DOHH2 (cell line): Measurements from ENCODE around the gene POLDIP3.

Source experiments
- EZH2phosphoT487 ChIP-seq: fragments of 200-600 bp; sonication (generic); IDR thresholded peaks from 2 replicates; pipeline ENCODE4 v1.6.1; 2017; ENCODE audit warnings: borderline replicate concordance, mild to moderate bottlenecking, antibody characterized with exemption, low read length, moderate library complexity, mixed read lengths
- TF ChIP-seq, protein P1 (sequence below): fragments of 200-600 bp; sonication (generic); IDR thresholded peaks from one replicate; pipeline ENCODE4 v1.5.1; 2014; ENCODE audit warnings: antibody characterized with exemption, mild to moderate bottlenecking, low read depth, low read length; ENCODE audit not compliant: poor library complexity, severe bottlenecking

DNA sequence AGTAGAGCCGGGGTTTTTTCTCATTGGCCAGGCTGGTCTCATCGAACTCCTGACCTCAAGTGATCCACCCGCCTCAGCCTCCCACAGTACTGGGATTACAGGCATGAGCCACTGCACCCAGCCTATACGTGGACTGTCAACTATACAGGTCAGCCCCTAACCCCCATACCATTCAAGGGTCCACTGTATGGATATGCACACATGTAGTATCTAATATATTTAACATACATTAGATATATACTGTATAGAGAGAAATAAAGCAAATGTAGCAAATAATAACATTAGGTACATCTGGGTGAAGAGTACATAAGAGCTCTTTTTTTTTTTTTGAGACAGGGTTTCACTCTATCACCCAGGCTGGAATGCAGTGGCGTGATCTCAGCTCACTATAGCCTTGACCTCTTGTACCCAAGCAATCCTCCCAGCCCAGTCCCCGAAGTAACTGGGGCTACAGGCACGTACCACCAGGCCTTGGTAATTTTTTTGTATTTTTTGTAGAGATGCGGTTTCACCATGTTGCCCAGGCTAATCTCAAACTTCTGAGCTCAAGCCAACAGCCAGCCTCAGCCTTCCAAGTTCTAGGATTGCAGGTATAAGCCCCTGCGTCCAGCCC is 27.2 kb upstream of the POLDIP3 start:
- TF ChIP-seq, protein P1, sequence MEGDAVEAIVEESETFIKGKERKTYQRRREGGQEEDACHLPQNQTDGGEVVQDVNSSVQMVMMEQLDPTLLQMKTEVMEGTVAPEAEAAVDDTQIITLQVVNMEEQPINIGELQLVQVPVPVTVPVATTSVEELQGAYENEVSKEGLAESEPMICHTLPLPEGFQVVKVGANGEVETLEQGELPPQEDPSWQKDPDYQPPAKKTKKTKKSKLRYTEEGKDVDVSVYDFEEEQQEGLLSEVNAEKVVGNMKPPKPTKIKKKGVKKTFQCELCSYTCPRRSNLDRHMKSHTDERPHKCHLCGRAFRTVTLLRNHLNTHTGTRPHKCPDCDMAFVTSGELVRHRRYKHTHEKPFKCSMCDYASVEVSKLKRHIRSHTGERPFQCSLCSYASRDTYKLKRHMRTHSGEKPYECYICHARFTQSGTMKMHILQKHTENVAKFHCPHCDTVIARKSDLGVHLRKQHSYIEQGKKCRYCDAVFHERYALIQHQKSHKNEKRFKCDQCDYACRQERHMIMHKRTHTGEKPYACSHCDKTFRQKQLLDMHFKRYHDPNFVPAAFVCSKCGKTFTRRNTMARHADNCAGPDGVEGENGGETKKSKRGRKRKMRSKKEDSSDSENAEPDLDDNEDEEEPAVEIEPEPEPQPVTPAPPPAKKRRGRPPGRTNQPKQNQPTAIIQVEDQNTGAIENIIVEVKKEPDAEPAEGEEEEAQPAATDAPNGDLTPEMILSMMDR: no peak
- no peak for TF ChIP-seq EZH2phosphoT487
